K562 (cell line): Measurements from ENCODE around the gene MYO1D. TPM values are rescaled to one million over a fixed set of nuclear protein-coding genes. Genes with fewer than 3 reads are reported as not detected.

Source experiments
- ATF7 ChIP-seq: fragments of 450-650 bp; IDR thresholded peaks from 2 replicates; pipeline ENCODE4 v1.7.1; 2014; ENCODE audit warnings: mild to moderate bottlenecking, moderate library complexity
- CBX5 ChIP-seq: IDR thresholded peaks from 2 replicates; pipeline ENCODE4 v1.6.1; 2014; ENCODE audit warnings: low read depth, borderline replicate concordance
- DEAF1 ChIP-seq: fragments of 450-650 bp; formaldehyde crosslinking; IDR thresholded peaks from 2 replicates; pipeline ENCODE4 v1.4.0; 2020; ENCODE audit warnings: mild to moderate bottlenecking, moderate library complexity
- FOXK2 ChIP-seq, 2 experiments: fragments of 450-650 bp; IDR thresholded peaks in 1 of 2; conservative IDR thresholded peaks in 1 of 2; 2 replicates each; pipeline ENCODE4 v1.6.1; 2016; ENCODE audit warnings: low read depth in 2 of 2, mild to moderate bottlenecking in 1 of 2
- HBP1 ChIP-seq: fragments of 450-650 bp; formaldehyde crosslinking; IDR thresholded peaks from 2 replicates; pipeline ENCODE4 v1.4.0; 2022; ENCODE audit warnings: missing genetic modification characterization
- KDM5B ChIP-seq: fragments of 200-600 bp; sonication (generic); IDR thresholded peaks from 2 replicates; pipeline ENCODE4 v1.6.1; 2012; ENCODE audit warnings: low read depth, mild to moderate bottlenecking, moderate library complexity, low read length, control low read depth, inconsistent platforms; ENCODE audit not compliant: insufficient replicate concordance
- NCOA4 ChIP-seq: fragments of 450-650 bp; IDR thresholded peaks from 2 replicates; pipeline ENCODE4 v1.6.1; 2018; ENCODE audit warnings: mild to moderate bottlenecking; ENCODE audit not compliant: partially characterized antibody
- RAD21 ChIP-seq, 2 experiments: fragments of 250-450 bp in 1 of 2; fragments of 450-650 bp in 1 of 2; sonication (Bioruptor Pico) in 1 of 2; formaldehyde crosslinking in 1 of 2; IDR thresholded peaks in 1 of 2; conservative IDR thresholded peaks in 1 of 2; 2 replicates each; pipeline versions ENCODE4 v1.4.0 to v1.8.0; 2020 to 2022; ENCODE audit warnings: mild to moderate bottlenecking in 2 of 2, moderate library complexity in 1 of 2
- RBM14 ChIP-seq: fragments of 200-400 bp; formaldehyde crosslinking; IDR thresholded peaks from 2 replicates; pipeline ENCODE4 v1.6.1; 2018; ENCODE audit warnings: low read depth, mild to moderate bottlenecking, low read length, moderate library complexity, borderline replicate concordance; ENCODE audit not compliant: insufficient read depth
- SFPQ ChIP-seq: fragments of 200-400 bp; formaldehyde crosslinking; IDR thresholded peaks from 2 replicates; pipeline ENCODE4 v1.6.1; 2017; ENCODE audit warnings: mild to moderate bottlenecking, low read depth, low read length, moderate library complexity
- TAF15 ChIP-seq: fragments of 200-400 bp; formaldehyde crosslinking; IDR thresholded peaks from 2 replicates; pipeline ENCODE4 v1.6.1; 2017; ENCODE audit warnings: mild to moderate bottlenecking, low read depth, low read length, moderate library complexity
- TAF7 ChIP-seq: fragments of 450-650 bp; IDR thresholded peaks from 2 replicates; pipeline ENCODE4 v1.6.1; 2016; ENCODE audit warnings: missing genetic modification characterization, missing compliant biosample characterization
- TEAD4 ChIP-seq, 2 experiments: sonication (generic) in 1 of 2; formaldehyde crosslinking in 1 of 2; IDR thresholded peaks; 2 replicates each; pipeline versions ENCODE4 v1.6.1 to v1.8.0; 2012 to 2022; ENCODE audit warnings: borderline replicate concordance in 1 of 2, inconsistent platforms in 1 of 2, low read length in 1 of 2, mild to moderate bottlenecking in 1 of 2, missing genetic modification reagents in 1 of 2
- TGIF2 ChIP-seq: sonication (generic); formaldehyde crosslinking; IDR thresholded peaks from 2 replicates; pipeline ENCODE4 v1.8.1; 2022; ENCODE audit warnings: mild to moderate bottlenecking, missing genetic modification reagents, moderate library complexity
- ZNF316 ChIP-seq: fragments of 450-650 bp; IDR thresholded peaks from 2 replicates; pipeline ENCODE4 v1.6.1; 2016
- ZNF444 ChIP-seq: fragments of 250-450 bp; sonication (Bioruptor Pico); IDR thresholded peaks from 2 replicates; pipeline ENCODE4 v1.4.0; 2020; ENCODE audit warnings: mild to moderate bottlenecking, moderate library complexity
- ZNF639 ChIP-seq, 2 experiments: fragments of 200-800 bp in 1 of 2; sonication (Bioruptor generic) in 1 of 2; sonication (generic) in 1 of 2; formaldehyde crosslinking in 1 of 2; IDR thresholded peaks in 1 of 2; conservative IDR thresholded peaks in 1 of 2; 2 replicates each; pipeline versions ENCODE4 v1.5.0 to v1.6.1; 2016 to 2020; ENCODE audit warnings: missing compliant biosample characterization in 1 of 2, missing genetic modification characterization in 1 of 2, missing genetic modification reagents in 1 of 2
- polyA plus RNA-seq, 8 experiments: library from polyadenylated mRNA; depleted of rRNA in 4 of 8; stranded (reverse) in 5 of 8; unstranded in 3 of 8; fragments of >200 nt; fragmentation: Nextera tagmentation in 2 of 8; fragmentation: Illumina TruSeq in 1 of 8; extraction: Ambion mirVana in 2 of 8; extraction: Trizol in 1 of 8; gene quantifications; 2 replicates each; pipeline versions ENCODE4 v1.2.1 to v1.2.3, GENCODE V29; 2011 to 2014; ENCODE audit warnings: inconsistent platforms in 1 of 8, missing spikeins in 1 of 8
- total RNA-seq, 7 experiments: library from RNA; depleted of rRNA in 6 of 7; stranded (reverse); fragments of >200 nt in 6 of 7; fragmentation: Illumina TruSeq in 2 of 7; extraction: Trizol in 2 of 7; gene quantifications; 2 replicates each; pipeline versions ENCODE4 v1.2.1 to v1.2.3, GENCODE V29; 2011 to 2021; ENCODE audit warnings: low replicate concordance in 1 of 7
- TF ChIP-seq, protein P1 (sequence below): fragments of 450-650 bp; formaldehyde crosslinking; IDR thresholded peaks from 2 replicates; pipeline ENCODE4 v1.4.0; 2022; ENCODE audit warnings: mild to moderate bottlenecking, moderate library complexity

MYO1D gene
- total and polyA plus RNA-seq, 9 of the 15 experiments (the other 6 are each of a cell fraction or from before 2014, with no cell fraction given): 2.1 to 71.2 (median 45.4) TPM

- 0 out of 2 replicates have a peak, but pooled peaks have one; percentile 7 for TF ChIP-seq HBP1 (CRISPR knock-in tag)
- TF ChIP-seq, protein P1, sequence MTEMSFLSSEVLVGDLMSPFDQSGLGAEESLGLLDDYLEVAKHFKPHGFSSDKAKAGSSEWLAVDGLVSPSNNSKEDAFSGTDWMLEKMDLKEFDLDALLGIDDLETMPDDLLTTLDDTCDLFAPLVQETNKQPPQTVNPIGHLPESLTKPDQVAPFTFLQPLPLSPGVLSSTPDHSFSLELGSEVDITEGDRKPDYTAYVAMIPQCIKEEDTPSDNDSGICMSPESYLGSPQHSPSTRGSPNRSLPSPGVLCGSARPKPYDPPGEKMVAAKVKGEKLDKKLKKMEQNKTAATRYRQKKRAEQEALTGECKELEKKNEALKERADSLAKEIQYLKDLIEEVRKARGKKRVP (CRISPR knock-in tag): no peak
- TF ChIP-seq DEAF1 (CRISPR knock-in tag): peak; percentile 84
- TF ChIP-seq NCOA4: no peak
- TF ChIP-seq RAD21 (CRISPR knock-in tag; conservative IDR thresholded peaks at IDR 0.05 in 1 of 2, IDR thresholded peaks at IDR 0.05 in 1 of 2): peak; percentile 82 to 95
- no peak for TF ChIP-seq TGIF2 (CRISPR knock-in tag)
- TF ChIP-seq TEAD4 (IDR thresholded peaks at IDR 0.05; ENCODE audit: low read length): no peak
- TF ChIP-seq TEAD4 (CRISPR knock-in tag; IDR thresholded peaks at IDR 0.05; ENCODE audit: borderline replicate concordance): no peak
- no peak for TF ChIP-seq TAF7
- peak; percentile 17; the same call in 1 of the 2 replicates for TF ChIP-seq CBX5
- TF ChIP-seq ZNF444: no peak
- TF ChIP-seq FOXK2 (conservative IDR thresholded peaks at IDR 0.05 in 1 of 2, IDR thresholded peaks at IDR 0.05 in 1 of 2; ENCODE audit: low read depth in 2 of 2): peak in 1 of 2 experiments; percentile 66; a peak in 3 of 4 replicates
- TF ChIP-seq TAF15: no peak
- 0 out of 2 replicates have a peak, but pooled peaks have one; percentile 39 for TF ChIP-seq ATF7
- no peak for TF ChIP-seq RBM14
- no peak for TF ChIP-seq KDM5B
- TF ChIP-seq SFPQ: no peak
- TF ChIP-seq ZNF639 (CRISPR knock-in tag; conservative IDR thresholded peaks at IDR 0.05 in 1 of 2, IDR thresholded peaks at IDR 0.05 in 1 of 2): peak in 1 of 2 experiments; percentile 41; a peak in 2 of 4 replicates
- peak; percentile 89 for TF ChIP-seq ZNF316
These were observed 33.0 kb upstream of the MYO1D start (continued) for GRCh38 chr17:32909787-32910369.
